Measurements from ENCODE around the gene MC4R.

- TF ChIP-seq CTCF (IDR thresholded peaks at IDR 0.05), result no peak
- TF ChIP-seq POLR2A (IDR thresholded peaks at IDR 0.05), result no peak
Measured at GRCh38 chr18:60350941-60351340, 21.6 kb downstream of the MC4R start.

All from lower leg skin (tissue), 3 donors.